NCI-H446 treated with DMSO at 0.1 percent for 48 hours (cell line): ENCODE results near the gene KCNJ1.

Experiments used
- DNase-seq: peaks from one replicate; lab custom pipeline; 2025; lab: John Stamatoyannopoulos, UW

The KCNJ1 gene

GRCh38 chr11:128822130-128822529 is 45.0 kb downstream of the KCNJ1 start:
- DNase-seq, result no peak

GRCh38 chr11:128821556-128821955 is 45.5 kb downstream of the KCNJ1 start:
- no peak for DNase-seq

- no peak for DNase-seq
Observed at GRCh38 chr11:128819198-128819597, 47.9 kb downstream of the KCNJ1 start.

GRCh38 chr11:128814856-128815705 is 52.0 kb downstream of the KCNJ1 start:
- no peak for DNase-seq

DNA sequence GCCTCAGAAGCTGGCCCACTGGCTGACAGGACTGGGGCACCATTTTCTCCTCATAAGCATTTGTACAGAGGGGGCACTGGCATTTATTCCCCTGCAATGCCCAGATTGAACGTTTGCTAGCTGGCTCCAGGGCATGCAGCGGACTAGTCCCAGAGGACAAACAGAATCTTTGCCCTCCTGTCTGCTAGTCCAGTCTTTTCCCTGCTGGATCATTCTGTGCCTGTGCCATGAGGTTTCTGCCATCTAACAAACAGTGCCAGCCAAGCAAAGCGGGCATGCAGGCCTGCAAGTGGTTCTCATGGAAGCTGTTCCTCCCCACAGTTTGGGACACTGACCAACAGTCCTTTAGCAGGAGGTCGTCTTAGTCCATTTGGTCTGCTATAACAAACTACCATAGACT is 53.4 kb downstream of the KCNJ1 start:
- no peak for DNase-seq

DNA sequence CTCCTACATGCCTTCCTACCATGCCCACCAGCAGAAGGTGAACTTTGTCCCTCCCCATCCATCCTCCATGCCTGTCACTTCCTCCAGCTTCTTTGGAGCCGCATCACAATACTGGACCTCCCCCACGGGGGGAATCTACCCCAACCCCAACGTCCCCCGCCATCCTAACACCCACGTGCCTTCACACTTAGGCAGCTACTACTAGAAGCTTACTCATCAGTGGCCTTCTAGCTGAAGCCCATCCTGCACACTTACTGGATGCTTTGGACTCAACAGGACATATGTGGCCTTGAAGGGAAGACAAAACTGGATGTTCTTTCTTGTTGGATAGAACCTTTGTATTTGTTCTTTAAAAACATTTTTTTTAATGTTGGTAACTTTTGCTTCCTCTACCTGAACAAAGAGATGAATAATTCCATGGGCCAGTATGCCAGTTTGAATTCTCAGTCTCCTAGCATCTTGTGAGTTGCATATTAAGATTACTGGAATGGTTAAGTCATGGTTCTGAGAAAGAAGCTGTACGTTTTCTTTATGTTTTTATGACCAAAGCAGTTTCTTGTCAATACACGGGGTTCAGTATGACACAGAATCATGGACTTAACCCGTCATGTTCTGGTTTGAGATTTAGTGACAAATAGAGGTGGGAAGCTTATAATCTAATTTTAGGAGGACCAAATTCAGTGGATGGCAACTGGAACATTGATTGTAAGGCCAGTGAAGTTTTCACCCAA is 56.1 kb downstream of the KCNJ1 start:
- no peak for DNase-seq

GRCh38 chr11:128809128-128809527 is 58.0 kb downstream of the KCNJ1 start:
- DNase-seq, result no peak

GRCh38 chr11:128807909-128808308 is 59.2 kb downstream of the KCNJ1 start:
- DNase-seq, result no peak

GRCh38 chr11:128806506-128807261 is 60.4 kb downstream of the KCNJ1 start:
- no peak for DNase-seq

GRCh38 chr11:128804481-128804880 is 62.6 kb downstream of the KCNJ1 start:
- no peak for DNase-seq

GRCh38 chr11:128803449-128804245 is 63.4 kb downstream of the KCNJ1 start:
- DNase-seq, result no peak

- DNase-seq, result no peak
Observed at GRCh38 chr11:128803011-128803410, 64.1 kb downstream of the KCNJ1 start.

- no peak for DNase-seq
Observed at GRCh38 chr11:128802358-128802981, 64.6 kb downstream of the KCNJ1 start.

- no peak for DNase-seq
Observed at GRCh38 chr11:128800871-128801417, 66.2 kb downstream of the KCNJ1 start.

DNA sequence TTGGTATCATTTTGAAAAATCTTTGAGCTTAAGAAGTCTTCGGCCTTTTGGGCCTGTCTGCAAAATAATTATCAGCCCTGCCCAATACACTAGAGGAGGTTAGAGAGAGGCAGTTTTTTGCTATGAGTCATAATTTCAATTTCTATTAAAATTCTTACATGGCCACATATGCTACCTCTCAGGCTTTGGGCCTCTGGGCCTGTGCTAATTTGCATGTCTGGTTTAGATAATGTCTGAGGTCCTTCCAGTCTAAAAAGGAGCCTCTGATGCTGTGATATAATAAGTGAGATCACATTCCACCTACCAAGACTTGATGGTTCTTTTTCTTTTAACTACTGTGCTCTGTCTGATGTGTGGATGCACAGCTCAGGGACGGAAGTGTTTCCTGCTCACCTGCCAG is 70.8 kb downstream of the KCNJ1 start:
- no peak for DNase-seq

DNA sequence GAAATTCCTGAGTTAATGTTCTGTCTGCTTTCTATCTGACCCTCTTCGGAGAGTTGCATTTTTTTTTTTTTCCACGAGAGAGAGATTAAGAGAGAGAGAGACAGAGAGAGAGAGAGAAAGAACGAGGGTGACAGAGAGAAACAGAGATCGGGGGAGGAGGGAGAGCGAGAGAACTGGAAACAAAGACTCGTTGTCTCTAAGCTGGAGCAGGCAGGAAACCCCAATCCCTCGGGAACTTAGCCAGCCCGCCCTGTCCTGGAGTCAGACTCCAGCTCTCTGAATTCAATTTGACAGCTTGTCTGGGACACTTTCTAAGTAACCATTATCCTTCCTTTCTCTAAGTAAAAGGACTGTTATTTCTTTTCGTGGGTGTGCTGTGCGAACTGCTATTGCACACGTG is 76.9 kb downstream of the KCNJ1 start:
- DNase-seq, result no peak

DNA sequence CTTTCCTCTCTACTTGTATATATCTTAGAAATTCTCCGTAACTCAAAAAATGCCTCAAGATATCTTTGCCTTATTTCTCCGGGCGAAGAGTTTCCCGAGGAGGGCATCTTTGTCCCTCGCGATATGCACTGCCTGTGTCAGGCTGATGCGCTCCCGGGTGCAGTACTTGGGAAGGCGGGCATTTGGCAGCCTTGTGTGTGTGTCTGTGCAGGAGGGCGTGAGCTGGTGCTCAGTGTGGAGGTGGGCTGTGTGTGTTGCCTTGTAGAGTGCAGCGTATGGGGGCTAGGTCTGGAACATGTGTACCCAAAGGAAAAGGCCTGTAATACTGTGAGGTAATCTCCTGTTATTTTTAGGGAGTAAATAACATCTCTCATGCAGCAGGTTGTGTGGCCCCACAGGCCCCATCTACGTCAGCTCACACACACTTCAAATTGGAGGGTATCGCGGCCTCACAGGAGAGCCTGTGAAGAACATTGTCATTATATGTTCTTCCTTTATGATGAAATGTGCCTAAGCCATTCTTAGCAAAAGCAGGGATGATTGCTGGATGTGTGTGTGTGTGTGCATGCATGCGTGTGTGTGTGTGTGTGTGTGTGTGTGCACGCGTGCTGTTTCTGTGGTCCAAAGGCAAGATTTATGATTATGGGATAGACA is 77.5 kb downstream of the KCNJ1 start:
- DNase-seq, result no peak
